Naive thymus-derived CD4-positive, alpha-beta T cell (primary cell): ENCODE data around the gene SERTAD2. TPM values are rescaled to one million over a fixed set of nuclear protein-coding genes. Genes with fewer than 3 reads are reported as not detected.

Experiments used
- ATAC-seq: fragments of 150-1000 bp; cut with Tn5 transposase; 2 replicates; pipeline ENCODE4 v1.10.0; 2021; ENCODE audit warnings: mild to moderate bottlenecking, moderate library complexity
- CTCF ChIA-PET: fragments of 350-600 bp; sonication (Branson Sonifier 250); formaldehyde crosslinking; loops from one replicate; lab custom pipeline; 2021; ENCODE audit warnings: antibody characterized with exemption; lab: Charles Lee
- POLR2A ChIA-PET: fragments of 350-600 bp; sonication (Branson Sonifier 250); formaldehyde crosslinking; loops from one replicate; lab custom pipeline; 2021; ENCODE audit warnings: antibody characterized with exemption, inconsistent platforms; lab: Charles Lee
- DNase-seq, 9 donors: peaks; one replicate each; pipeline versions ENCODE4 v3.0.0 to v3.0.0-alpha.2; 2020 to 2022; ENCODE audit warnings: mixed read lengths in 1 of 9
- H3K27ac ChIP-seq: one replicate; pipeline ENCODE4 v1.7.0; 2013; ENCODE audit warnings: mild to moderate bottlenecking, low read depth, low read length, moderate library complexity
- H3K27me3 ChIP-seq, 2 donors: one replicate each; pipeline ENCODE4 v1.7.0; 2013; ENCODE audit warnings: low read length in 2 of 2, mild to moderate bottlenecking in 2 of 2, moderate library complexity in 2 of 2; ENCODE audit not compliant: control insufficient read depth in 2 of 2, insufficient read depth in 2 of 2
- H3K36me3 ChIP-seq, 3 experiments: 1 replicate in 2 of 3; 2 replicates in 1 of 3; pipeline ENCODE4 v1.7.0; 2013; ENCODE audit warnings: low read length in 3 of 3, mild to moderate bottlenecking in 3 of 3, moderate library complexity in 1 of 3; ENCODE audit not compliant: insufficient read depth in 3 of 3, control insufficient read depth in 2 of 3
- H3K4me1 ChIP-seq, 2 donors: one replicate each; pipeline ENCODE4 v1.7.0; 2013; ENCODE audit warnings: low read length in 2 of 2, mild to moderate bottlenecking in 2 of 2, moderate library complexity in 1 of 2; ENCODE audit not compliant: control insufficient read depth in 2 of 2, insufficient read depth in 2 of 2
- H3K4me3 ChIP-seq: 2 replicates; pipeline ENCODE4 v1.7.0; 2013; ENCODE audit warnings: mild to moderate bottlenecking, low read length
- H3K9me3 ChIP-seq, 3 experiments: 1 replicate in 2 of 3; 2 replicates in 1 of 3; pipeline ENCODE4 v1.7.0; 2013; ENCODE audit warnings: low read length in 3 of 3; ENCODE audit not compliant: control insufficient read depth in 2 of 3
- H3K27ac Mint-ChIP-seq, 9 donors: one replicate each; pipeline ENCODE4 v1.8.0; 2020 to 2022; ENCODE audit warnings: mixed read lengths in 9 of 9, mild to moderate bottlenecking in 8 of 9, moderate library complexity in 5 of 9, inconsistent platforms in 2 of 9
- H3K27me3 Mint-ChIP-seq, 5 donors: one replicate each; pipeline ENCODE4 v1.8.0; 2021 to 2022; ENCODE audit warnings: mixed read lengths in 5 of 5, mild to moderate bottlenecking in 1 of 5
- H3K36me3 Mint-ChIP-seq, 5 donors: one replicate each; pipeline ENCODE4 v1.8.0; 2020 to 2022; ENCODE audit warnings: mixed read lengths in 5 of 5, mild to moderate bottlenecking in 3 of 5, inconsistent platforms in 1 of 5
- H3K4me1 Mint-ChIP-seq, 7 donors: one replicate each; pipeline ENCODE4 v1.8.0; 2020 to 2022; ENCODE audit warnings: mixed read lengths in 7 of 7, mild to moderate bottlenecking in 3 of 7, inconsistent platforms in 1 of 7
- H3K4me3 Mint-ChIP-seq, 10 donors: one replicate each; pipeline ENCODE4 v1.8.0; 2020 to 2022; ENCODE audit warnings: mild to moderate bottlenecking in 10 of 10, mixed read lengths in 10 of 10, moderate library complexity in 6 of 10, inconsistent platforms in 2 of 10
- H3K9me3 Mint-ChIP-seq, 11 donors: one replicate each; pipeline ENCODE4 v1.8.0; 2020 to 2022; ENCODE audit warnings: mixed read lengths in 11 of 11, mild to moderate bottlenecking in 4 of 11, inconsistent platforms in 1 of 11, moderate library complexity in 1 of 11
- intact Hi-C, 2 donors: fragments of 100-400 bp; cut with micrococcal nuclease; formaldehyde crosslinking; loops; one replicate each; pipeline ENCODE4 v1.15.1; 2023
- polyA plus RNA-seq, 2 donors: library from polyadenylated mRNA; unstranded; fragments of 300-500 nt; fragmentation: Illumina TruSeq; gene quantifications; one replicate each; pipeline ENCODE4 v1.2.3, GENCODE V29; 2021
- total RNA-seq, 6 experiments: library from RNA in 5 of 6; stranded (reverse) in 5 of 6; gene quantifications; 1 replicate in 5 of 6; 2 replicates in 1 of 6; pipeline ENCODE4 v1.2.3 and lab custom pipeline; 2021 to 2026

Gene SERTAD2
- total and polyA plus RNA-seq, 7 experiments from 2014 or later: 5.2 to 43.8 (median 35.0) TPM

DNA sequence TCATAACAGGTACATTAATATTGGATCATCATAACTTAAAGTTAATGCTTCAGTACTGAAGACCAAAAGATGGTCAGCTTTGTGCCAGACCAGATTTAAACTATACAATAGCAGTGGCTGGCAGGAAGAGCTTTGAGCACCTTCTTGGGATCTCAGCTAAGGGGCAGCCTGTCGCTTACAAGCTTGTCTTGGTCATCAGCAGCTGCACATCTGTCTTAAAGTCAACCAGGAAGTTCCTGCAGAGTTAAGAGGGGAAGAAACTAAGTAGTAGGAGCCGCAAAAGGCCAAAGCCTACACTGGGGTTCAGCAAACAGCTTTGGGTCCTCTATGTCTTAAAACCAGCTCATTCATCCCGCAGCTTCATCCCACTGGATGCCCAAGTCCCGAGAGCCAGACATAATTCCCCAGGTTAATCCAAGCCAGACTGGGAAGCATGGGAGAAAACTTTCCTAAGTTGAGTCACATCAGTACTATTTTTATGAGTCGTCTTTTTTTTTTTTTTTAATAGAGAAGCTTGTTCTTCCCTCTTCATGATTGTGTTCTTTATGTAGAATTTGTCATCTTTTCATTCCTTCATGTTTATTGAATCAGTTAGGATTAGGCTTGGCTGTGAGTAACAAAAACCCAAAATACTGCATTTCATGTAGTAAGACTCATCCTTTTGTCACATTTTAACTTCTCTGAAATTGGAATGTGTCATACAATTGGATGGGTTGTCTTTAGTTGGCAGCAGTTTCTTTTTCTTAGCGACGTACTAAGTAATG, 59.3 kb downstream of the SERTAD2 start:
- DNase-seq (no peak), ATAC-seq (no peak)
- intact Hi-C loops: no loop called here
- Mint-ChIP-seq H3K4me3 (no peak overlapping the region), H3K9me3 (no peaks in the 10 kb centered on the region), H3K27me3 (no peaks in the 10 kb centered on the region), H3K4me1 (peaks cover 0 to 14% (median 3%) of the 10 kb centered on the region in 7 donors), H3K27ac (peak overlapping the region in 1 of 9 donors; percentile 48), H3K36me3 (peaks cover 4 to 22% (median 18%) of the 10 kb centered on the region in 5 donors)
- H3K36me3 ChIP-seq: peaks cover 0 to 24% (median 3%) of the 10 kb centered on the region in 3 experiments
- H3K27me3 ChIP-seq: no peaks in the 10 kb centered on the region
- H3K9me3 ChIP-seq: no peaks in the 10 kb centered on the region
- ChIA-PET CTCF (interaction anchor here (0.6 to 0.9 kb wide), 2 partner anchors 12 to 240 kb away, joined by 3 to 4 read pairs; no protein-coding TSS in a partner anchor), POLR2A (interaction anchor here (0.5 kb wide), 2 partner anchors 36 to 128 kb away, joined by 3 read pairs; no protein-coding TSS in a partner anchor)
- no peak overlapping the region for H3K27ac ChIP-seq
- no peak overlapping the region for H3K4me3 ChIP-seq
- H3K4me1 ChIP-seq: no peaks in the 10 kb centered on the region

DNA sequence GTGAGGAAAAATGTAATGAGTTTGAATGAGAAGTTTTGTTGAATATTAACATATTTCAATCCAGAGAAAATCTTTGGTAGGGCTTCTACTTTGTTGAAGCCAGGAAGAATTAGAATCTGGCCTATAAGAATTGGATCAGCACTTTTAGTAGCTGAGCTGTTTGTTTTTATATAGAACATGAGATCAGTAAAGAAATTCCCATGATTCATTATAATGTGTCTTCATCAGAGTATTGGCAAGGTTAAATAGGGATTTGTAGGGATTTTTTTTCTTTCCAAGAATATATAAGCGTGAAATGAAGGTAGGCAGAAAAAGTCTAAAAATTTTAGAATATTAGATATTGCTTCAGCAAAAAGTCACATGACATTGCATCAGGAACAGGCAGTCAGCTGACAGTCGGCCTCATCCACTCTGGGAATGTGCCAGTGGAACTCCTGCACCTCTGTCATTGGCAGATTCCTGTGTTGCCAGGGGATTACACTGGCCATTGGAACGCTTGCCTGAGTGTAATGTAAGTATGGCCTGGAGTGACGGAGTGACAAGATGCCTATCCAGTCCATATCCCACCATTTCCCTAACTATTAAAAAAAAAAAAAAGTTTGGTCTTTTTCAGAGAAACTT, 60.6 kb downstream of the SERTAD2 start:
- CTCF ChIA-PET: no interaction called here
- no peaks in the 10 kb centered on the region for H3K4me1 ChIP-seq
- intact Hi-C loops: no loop called here
- Mint-ChIP-seq H3K4me1 (peaks cover 0 to 7% (median 0%) of the 10 kb centered on the region in 7 donors), H3K27ac (no peak overlapping the region), H3K27me3 (no peaks in the 10 kb centered on the region), H3K36me3 (peaks cover 4 to 27% (median 21%) of the 10 kb centered on the region in 5 donors), H3K4me3 (no peak overlapping the region), H3K9me3 (no peaks in the 10 kb centered on the region)
- H3K27me3 ChIP-seq: no peaks in the 10 kb centered on the region
- H3K36me3 ChIP-seq: peaks cover 0 to 28% (median 3%) of the 10 kb centered on the region in 3 experiments
- H3K9me3 ChIP-seq: no peaks in the 10 kb centered on the region
- ATAC-seq: no peak
- no peak overlapping the region for H3K27ac ChIP-seq
- POLR2A ChIA-PET: interaction anchor here (0.8 kb wide), 1 partner anchor 14 kb away, joined by 3 read pairs; no protein-coding TSS in a partner anchor
- H3K4me3 ChIP-seq: no peak overlapping the region
- no peak for DNase-seq

DNA sequence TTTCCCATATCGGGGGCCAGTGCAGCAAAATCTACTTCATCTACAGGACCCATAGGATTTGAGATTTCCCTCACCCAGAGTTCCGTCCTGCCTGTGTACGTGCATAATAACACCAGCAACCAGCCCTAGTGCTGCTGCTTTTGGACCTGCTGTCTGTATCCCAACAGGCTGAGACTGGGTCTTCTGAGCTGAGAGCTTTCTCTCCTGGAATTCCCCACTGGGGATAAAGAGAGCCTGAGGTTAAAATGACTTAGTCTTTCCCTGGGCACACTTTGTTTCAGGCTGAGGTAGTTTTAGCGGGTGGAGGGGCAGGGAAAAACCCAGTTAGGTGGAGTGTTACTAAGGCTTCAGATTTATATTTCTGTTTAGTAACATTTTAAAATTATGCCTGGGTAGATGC, 62.5 kb downstream of the SERTAD2 start:
- Histone ChIP-seq H3K27ac (no peak overlapping the region), H3K4me1 (no peaks in the 10 kb centered on the region), H3K27me3 (no peaks in the 10 kb centered on the region), H3K4me3 (no peak overlapping the region), H3K9me3 (no peaks in the 10 kb centered on the region), H3K36me3 (peaks cover 0 to 28% (median 4%) of the 10 kb centered on the region in 3 experiments)
- no peak for DNase-seq
- Mint-ChIP-seq H3K4me1 (peaks cover 0 to 14% (median 5%) of the 10 kb centered on the region in 7 donors), H3K27ac (peak overlapping the region in 1 of 9 donors; percentile 13), H3K4me3 (no peak overlapping the region), H3K36me3 (peaks cover 8 to 34% (median 26%) of the 10 kb centered on the region in 5 donors), H3K9me3 (no peaks in the 10 kb centered on the region), H3K27me3 (no peaks in the 10 kb centered on the region)
- ChIA-PET POLR2A (interaction anchor here (1.0 kb wide), 1 partner anchor 10 kb away, joined by 4 read pairs; no protein-coding TSS in a partner anchor), CTCF (no interaction called here)
- no peak for ATAC-seq
- intact Hi-C loops: no loop called here

DNA sequence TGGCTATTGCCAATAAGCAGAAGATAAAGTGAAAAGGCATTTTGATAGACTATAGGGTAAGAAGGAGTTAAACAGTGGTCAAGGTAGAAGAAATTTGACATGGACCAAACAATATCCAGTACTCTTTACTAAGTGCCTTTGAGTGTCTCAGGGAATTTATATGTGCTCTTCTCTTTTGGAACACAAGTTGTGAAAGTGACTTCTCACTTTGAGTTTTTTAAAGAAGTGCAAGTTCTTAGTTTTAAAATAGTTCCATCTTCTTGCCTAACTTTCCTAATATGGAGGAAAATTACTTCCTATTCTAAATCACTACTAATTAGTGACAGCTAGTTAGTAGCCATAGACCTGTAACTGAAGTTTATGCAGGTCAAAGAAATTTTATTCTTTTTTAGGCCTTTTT, 66.2 kb downstream of the SERTAD2 start:
- ChIA-PET POLR2A (interaction anchor here (0.6 to 1.0 kb wide), 4 partner anchors 108 to 283 kb away, joined by 3 to 4 read pairs (median 3); no protein-coding TSS in a partner anchor), CTCF (interaction anchor here (0.6 to 3.2 kb wide), 12 partner anchors 11 to 286 kb away, joined by 3 to 21 read pairs (median 5); no protein-coding TSS in a partner anchor)
- no peak for DNase-seq
- no peak for ATAC-seq
- Mint-ChIP-seq H3K4me3 (no peak overlapping the region), H3K36me3 (peaks cover 11 to 31% (median 22%) of the 10 kb centered on the region in 5 donors), H3K27me3 (no peaks in the 10 kb centered on the region), H3K4me1 (peaks cover 0 to 14% (median 5%) of the 10 kb centered on the region in 7 donors), H3K27ac (no peak overlapping the region), H3K9me3 (no peaks in the 10 kb centered on the region)
- Histone ChIP-seq H3K27me3 (no peaks in the 10 kb centered on the region), H3K27ac (no peak overlapping the region), H3K36me3 (peaks cover 0 to 26% (median 10%) of the 10 kb centered on the region in 3 experiments), H3K4me3 (no peak overlapping the region), H3K4me1 (no peaks in the 10 kb centered on the region), H3K9me3 (no peaks in the 10 kb centered on the region)
- intact Hi-C loops: loop anchor here (1.0 to 5.0 kb wide), 9 partner anchors 19 to 286 kb away; partner anchors contain the start of gene SERTAD2 (in 1 of the 2)

DNA sequence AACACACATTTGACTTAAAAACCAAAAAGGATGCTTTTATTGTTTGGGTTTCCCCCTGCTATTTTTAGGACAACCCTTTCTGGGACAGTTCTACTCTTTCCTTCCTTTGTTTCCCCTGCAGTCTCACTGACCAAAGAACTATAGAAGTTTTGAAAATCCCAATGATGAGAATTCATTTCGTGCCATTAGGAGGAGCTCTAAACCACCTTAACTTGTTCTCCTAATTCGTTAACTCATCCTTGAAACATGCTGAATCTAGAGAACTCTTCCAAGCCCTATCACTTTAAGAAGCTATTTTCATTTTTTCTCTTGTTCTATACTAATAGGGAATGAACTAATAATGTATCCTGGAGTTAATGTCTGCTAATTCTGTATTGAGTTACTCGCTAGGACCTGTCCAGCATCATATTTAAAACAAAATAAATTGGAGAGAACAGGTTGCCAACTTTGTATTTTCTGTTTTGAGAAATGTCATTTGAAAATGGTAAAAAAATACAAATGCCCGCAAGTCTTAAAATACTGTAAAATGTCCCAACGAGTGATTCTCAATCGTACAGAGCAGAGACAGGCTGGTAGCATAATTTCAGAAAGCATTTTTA, 66.7 kb downstream of the SERTAD2 start:
- H3K36me3 Mint-ChIP-seq: peaks cover 7 to 28% (median 19%) of the 10 kb centered on the region in 5 donors
- H3K4me1 ChIP-seq: no peaks in the 10 kb centered on the region
- ChIA-PET CTCF (interaction anchor here (0.6 to 3.2 kb wide), 18 partner anchors 10 to 643 kb away, joined by 3 to 21 read pairs (median 4); partner anchors contain the start of gene SERTAD2), POLR2A (interaction anchor here (0.6 to 1.0 kb wide), 4 partner anchors 109 to 283 kb away, joined by 3 to 4 read pairs (median 3); no protein-coding TSS in a partner anchor)
- H3K27me3 Mint-ChIP-seq: no peaks in the 10 kb centered on the region
- peak in 6 of 9 donors; percentile 30 to 55 (median 42) for DNase-seq
- H3K9me3 Mint-ChIP-seq: no peaks in the 10 kb centered on the region
- no peak overlapping the region for H3K27ac ChIP-seq
- H3K4me3 ChIP-seq: no peak overlapping the region
- peak overlapping the region in 1 of 9 donors; percentile 64 for H3K27ac Mint-ChIP-seq
- H3K4me1 Mint-ChIP-seq: peaks cover 0 to 14% (median 5%) of the 10 kb centered on the region in 7 donors
- H3K9me3 ChIP-seq: no peaks in the 10 kb centered on the region
- H3K36me3 ChIP-seq: peaks cover 0 to 20% (median 6%) of the 10 kb centered on the region in 3 experiments
- intact Hi-C loops: loop anchor here (1.0 to 5.0 kb wide), 9 partner anchors 20 to 286 kb away; partner anchors contain the start of gene SERTAD2 (in 1 of the 2)
- H3K4me3 Mint-ChIP-seq: no peak overlapping the region
- no peaks in the 10 kb centered on the region for H3K27me3 ChIP-seq
- ATAC-seq: peak; percentile 72

DNA sequence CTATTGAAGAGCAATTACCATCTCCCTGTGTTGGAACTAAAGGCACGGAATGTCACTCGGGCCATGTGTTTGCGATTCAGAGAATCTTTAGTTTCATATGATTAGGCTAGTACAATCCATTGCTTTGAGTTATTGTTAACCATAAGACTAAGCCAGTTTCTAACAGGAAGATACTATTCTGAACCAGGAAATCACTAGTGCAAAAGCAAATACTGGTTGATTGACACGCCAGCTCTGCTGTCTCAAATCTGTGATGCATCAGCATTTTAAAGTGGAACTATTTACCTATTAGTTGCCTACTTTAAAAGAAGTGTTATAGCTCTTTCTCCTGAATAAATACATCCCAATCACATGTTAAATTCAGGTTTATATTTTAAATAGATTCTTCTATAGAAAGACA, 67.7 kb downstream of the SERTAD2 start:
- POLR2A ChIA-PET: interaction anchor here (1.2 kb wide), 1 partner anchor 177 kb away, joined by 3 read pairs; no protein-coding TSS in a partner anchor
- CTCF ChIA-PET: interaction anchor here (0.6 to 3.2 kb wide), 13 partner anchors 13 to 642 kb away, joined by 3 to 21 read pairs (median 3); partner anchors contain the start of gene SERTAD2
- H3K4me1 Mint-ChIP-seq: peaks cover 0 to 10% (median 5%) of the 10 kb centered on the region in 7 donors
- no peak overlapping the region for H3K27ac Mint-ChIP-seq
- ATAC-seq (no peak), DNase-seq (no peak)
- H3K9me3 Mint-ChIP-seq: no peaks in the 10 kb centered on the region
- intact Hi-C loops: loop anchor here (2.0 to 5.0 kb wide), 4 partner anchors 21 to 181 kb away; partner anchors contain the start of gene SERTAD2 (in 1 of the 2)
- Histone ChIP-seq H3K27ac (no peak overlapping the region), H3K27me3 (no peaks in the 10 kb centered on the region), H3K4me1 (no peaks in the 10 kb centered on the region), H3K9me3 (no peaks in the 10 kb centered on the region), H3K36me3 (peaks cover 0 to 13% (median 9%) of the 10 kb centered on the region in 3 experiments), H3K4me3 (no peak overlapping the region)
- H3K4me3 Mint-ChIP-seq: no peak overlapping the region
- no peaks in the 10 kb centered on the region for H3K27me3 Mint-ChIP-seq
- H3K36me3 Mint-ChIP-seq: peaks cover 6 to 24% (median 16%) of the 10 kb centered on the region in 5 donors
